OCI-LY3 (cell line): ENCODE data around the gene PPP1R1C.
A peak's percentile ranks its signal among the peaks of the same experiment; 100 is the strongest.

ENCODE experiments used
- H2AFZ ChIP-seq: fragments of 200-600, 300-600 bp; shearing (Covaris generic); 2 replicates; pipeline ENCODE4 v1.6.0; 2014; ENCODE audit warnings: antibody characterized with exemption, low read depth, low read length
- H3K27ac ChIP-seq: fragments of 200-600, 300-600 bp; sonication (generic); 2 replicates; pipeline ENCODE4 v1.5.1; 2014; ENCODE audit warnings: mild to moderate bottlenecking, low read length, moderate library complexity, mixed read lengths
- H3K27me3 ChIP-seq: fragments of 200-600, 300-600 bp; sonication (generic); 2 replicates; pipeline ENCODE4 v1.6.1; 2014; ENCODE audit warnings: low read depth, low read length, mixed read lengths
- H3K36me3 ChIP-seq: fragments of 200-600, 300-600 bp; sonication (generic); replicated peaks from 2 replicates; pipeline ENCODE3; 2014; ENCODE audit warnings: low read depth, low read length, mixed read lengths
- H3K4me1 ChIP-seq: fragments of 300-600, 200-600 bp; sonication (generic); 2 replicates; pipeline ENCODE4 v1.6.1; 2014; ENCODE audit warnings: low read length, mixed read lengths
- H3K4me2 ChIP-seq: fragments of 200-600, 300-600 bp; sonication (generic); 2 replicates; pipeline ENCODE4 v1.6.1; 2014; ENCODE audit warnings: low read length, mixed read lengths
- H3K4me3 ChIP-seq: fragments of 300-600, 200-600 bp; sonication (generic); 2 replicates; pipeline ENCODE4 v1.5.1; 2014; ENCODE audit warnings: antibody characterized with exemption, mild to moderate bottlenecking, low read length, moderate library complexity
- H3K79me2 ChIP-seq: fragments of 300-600, 200-600 bp; shearing (Covaris generic); 2 replicates; pipeline ENCODE4 v1.6.1; 2014; ENCODE audit warnings: mild to moderate bottlenecking, low read length, mixed read lengths
- H3K9ac ChIP-seq: fragments of 300-600, 200-600 bp; shearing (Covaris generic); 2 replicates; pipeline ENCODE4 v1.6.0; 2014; ENCODE audit warnings: mild to moderate bottlenecking, low read length, moderate library complexity
- H3K9me3 ChIP-seq: fragments of 200-600, 300-600 bp; shearing (Covaris generic); 2 replicates; pipeline ENCODE4 v1.6.1; 2014; ENCODE audit warnings: low read length, mixed read lengths; ENCODE audit not compliant: insufficient read depth
- H4K20me1 ChIP-seq: fragments of 200-600, 300-600 bp; sonication (generic); 2 replicates; pipeline ENCODE4 v1.6.1; 2016; ENCODE audit warnings: low read length, mixed read lengths; ENCODE audit not compliant: insufficient read depth
- CTCF ChIP-seq: fragments of 200-600, 300-600 bp; sonication (generic); IDR thresholded peaks from 2 replicates; pipeline ENCODE4 v1.5.1; 2014; ENCODE audit warnings: antibody characterized with exemption, low read length, low read depth
- EZH2phosphoT487 ChIP-seq: fragments of 200-600 bp; shearing (Covaris generic); IDR thresholded peaks from 2 replicates; pipeline ENCODE4 v1.6.1; 2018; ENCODE audit warnings: antibody characterized with exemption, mixed run types, low read depth

The PPP1R1C gene

GRCh38 chr2:182101263-182101662, 115.6 kb downstream of the PPP1R1C start:
- peaks cover 22% of the 10 kb centered on the region for H3K4me1 ChIP-seq
- TF ChIP-seq EZH2phosphoT487 (no peak), CTCF (peak; percentile 38)
- H3K9ac ChIP-seq, result no peak overlapping the region
- no peaks in the 10 kb centered on the region for H3K27me3 ChIP-seq
- H3K4me3 ChIP-seq, result no peak overlapping the region
- no peak overlapping the region for H3K4me2 ChIP-seq
- H3K27ac ChIP-seq, result no peak overlapping the region
- H4K20me1 ChIP-seq, result no peaks in the 10 kb centered on the region
- no peaks in the 10 kb centered on the region for H3K36me3 ChIP-seq
- H3K9me3 ChIP-seq, result no peaks in the 10 kb centered on the region; the same call in 1 of the 2 replicates
- no peaks in the 10 kb centered on the region for H3K79me2 ChIP-seq
- H2AFZ ChIP-seq, result no peak overlapping the region

- no peak overlapping the region for H2AFZ ChIP-seq
- no peak for TF ChIP-seq EZH2phosphoT487
- no peak for TF ChIP-seq CTCF
Observed at GRCh38 chr2:182103526-182103925, 117.9 kb downstream of the PPP1R1C start.

GRCh38 chr2:182110347-182110746, 124.7 kb downstream of the PPP1R1C start:
- no peak overlapping the region for H3K27ac ChIP-seq
- no peaks in the 10 kb centered on the region for H3K79me2 ChIP-seq
- no peaks in the 10 kb centered on the region for H4K20me1 ChIP-seq
- no peaks in the 10 kb centered on the region for H3K9me3 ChIP-seq
- no peaks in the 10 kb centered on the region for H3K27me3 ChIP-seq
- no peaks in the 10 kb centered on the region for H3K4me1 ChIP-seq
- no peak overlapping the region for H3K4me3 ChIP-seq
- no peak overlapping the region for H2AFZ ChIP-seq
- no peak for TF ChIP-seq EZH2phosphoT487
- no peak overlapping the region for H3K9ac ChIP-seq
- H3K4me2 ChIP-seq, result no peak overlapping the region
- H3K36me3 ChIP-seq, result no peaks in the 10 kb centered on the region

More at GRCh38 chr2:182103526-182103925, 117.9 kb downstream of the PPP1R1C start:
- peaks cover 5% of the 10 kb centered on the region; the same call in 1 of the 2 replicates for H3K4me1 ChIP-seq
- H3K27ac ChIP-seq, result no peak overlapping the region
- no peak overlapping the region for H3K9ac ChIP-seq
- H3K4me3 ChIP-seq, result no peak overlapping the region
- H3K79me2 ChIP-seq, result no peaks in the 10 kb centered on the region
- no peaks in the 10 kb centered on the region for H3K27me3 ChIP-seq
- H4K20me1 ChIP-seq, result no peaks in the 10 kb centered on the region
- no peaks in the 10 kb centered on the region; the same call in 1 of the 2 replicates for H3K9me3 ChIP-seq
- no peak overlapping the region for H3K4me2 ChIP-seq
- no peaks in the 10 kb centered on the region for H3K36me3 ChIP-seq

GRCh38 chr2:182113334-182113733, 127.7 kb downstream of the PPP1R1C start:
- H3K4me2 ChIP-seq, result no peak overlapping the region
- no peaks in the 10 kb centered on the region for H4K20me1 ChIP-seq
- no peak overlapping the region for H3K4me3 ChIP-seq
- TF ChIP-seq CTCF, result no peak
- TF ChIP-seq EZH2phosphoT487, result no peak
- H3K36me3 ChIP-seq, result no peaks in the 10 kb centered on the region
- H2AFZ ChIP-seq, result no peak overlapping the region
- H3K9me3 ChIP-seq, result no peaks in the 10 kb centered on the region
- no peaks in the 10 kb centered on the region for H3K27me3 ChIP-seq
- no peak overlapping the region for H3K27ac ChIP-seq
- H3K79me2 ChIP-seq, result no peaks in the 10 kb centered on the region
- H3K9ac ChIP-seq, result no peak overlapping the region
- H3K4me1 ChIP-seq, result no peaks in the 10 kb centered on the region
